Bronchial epithelial cell (primary cell): ENCODE measurements around the gene ATPAF2. TPM values are rescaled to one million over a fixed set of nuclear protein-coding genes. Genes with fewer than 3 reads are reported as not detected.

Experiments
- DNase-seq: peaks from one replicate; pipeline ENCODE4 v3.0.0-alpha.2; 2010; ENCODE audit warnings: low read depth
- FAIRE-seq: peaks from 2 replicates; lab custom pipeline; 2011; peaks lifted over from hg19 to GRCh38; lab: Jason Lieb, UNC
- H3K27me3 ChIP-seq: 2 replicates; pipeline ENCODE4 v1.5.1; 2011; ENCODE audit warnings: low read length; ENCODE audit not compliant: control insufficient read depth, insufficient read depth
- H3K36me3 ChIP-seq: 2 replicates; pipeline ENCODE4 v1.5.1; 2011; ENCODE audit warnings: low read length; ENCODE audit not compliant: control insufficient read depth, insufficient read depth
- H3K4me3 ChIP-seq: 2 replicates; pipeline ENCODE4 v1.5.1; 2011; ENCODE audit warnings: mild to moderate bottlenecking, low read depth, low read length, control low read depth
- total RNA-seq: library from RNA; depleted of rRNA; stranded (reverse); fragments of >200 nt; gene quantifications from 2 replicates; pipeline ENCODE4 v1.2.1, GENCODE V29; 2014
- TF ChIP-seq, protein P1 (sequence below): IDR thresholded peaks from 2 replicates; pipeline ENCODE4 v1.5.1; 2011; ENCODE audit warnings: mild to moderate bottlenecking, moderate library complexity, low read length, control low read depth, inconsistent platforms; ENCODE audit not compliant: insufficient read depth, severe bottlenecking

The ATPAF2 gene
- total RNA-seq, 1 donor from 2014 or later = 11.3 TPM

DNA sequence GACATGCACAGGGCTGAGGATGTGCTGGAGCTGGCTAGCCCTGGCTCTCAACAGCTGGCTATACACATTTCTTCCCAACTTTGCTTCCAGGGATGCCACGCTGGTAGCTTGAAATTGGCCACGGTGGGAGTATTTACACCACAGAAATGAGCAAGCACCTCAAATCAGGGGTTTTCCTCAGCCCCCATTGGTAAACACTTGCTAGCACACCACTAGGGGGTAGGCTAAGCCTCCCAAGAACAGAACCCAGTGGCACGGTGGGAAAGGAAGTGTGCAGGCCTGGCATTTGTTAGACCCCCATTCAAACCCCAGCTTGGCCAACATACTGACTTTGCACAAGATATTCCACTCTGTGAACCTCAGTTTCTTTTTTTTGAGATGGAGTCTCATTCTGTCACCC lies 53.4 kb downstream of the ATPAF2 start:
- DNase-seq = no peak
- TF ChIP-seq, protein P1, sequence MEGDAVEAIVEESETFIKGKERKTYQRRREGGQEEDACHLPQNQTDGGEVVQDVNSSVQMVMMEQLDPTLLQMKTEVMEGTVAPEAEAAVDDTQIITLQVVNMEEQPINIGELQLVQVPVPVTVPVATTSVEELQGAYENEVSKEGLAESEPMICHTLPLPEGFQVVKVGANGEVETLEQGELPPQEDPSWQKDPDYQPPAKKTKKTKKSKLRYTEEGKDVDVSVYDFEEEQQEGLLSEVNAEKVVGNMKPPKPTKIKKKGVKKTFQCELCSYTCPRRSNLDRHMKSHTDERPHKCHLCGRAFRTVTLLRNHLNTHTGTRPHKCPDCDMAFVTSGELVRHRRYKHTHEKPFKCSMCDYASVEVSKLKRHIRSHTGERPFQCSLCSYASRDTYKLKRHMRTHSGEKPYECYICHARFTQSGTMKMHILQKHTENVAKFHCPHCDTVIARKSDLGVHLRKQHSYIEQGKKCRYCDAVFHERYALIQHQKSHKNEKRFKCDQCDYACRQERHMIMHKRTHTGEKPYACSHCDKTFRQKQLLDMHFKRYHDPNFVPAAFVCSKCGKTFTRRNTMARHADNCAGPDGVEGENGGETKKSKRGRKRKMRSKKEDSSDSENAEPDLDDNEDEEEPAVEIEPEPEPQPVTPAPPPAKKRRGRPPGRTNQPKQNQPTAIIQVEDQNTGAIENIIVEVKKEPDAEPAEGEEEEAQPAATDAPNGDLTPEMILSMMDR = peak; percentile 9
- H3K4me3 ChIP-seq = no peak overlapping the region
- no peaks in the 10 kb centered on the region for H3K27me3 ChIP-seq
- FAIRE-seq = no peak
- H3K36me3 ChIP-seq = no peaks in the 10 kb centered on the region

DNA sequence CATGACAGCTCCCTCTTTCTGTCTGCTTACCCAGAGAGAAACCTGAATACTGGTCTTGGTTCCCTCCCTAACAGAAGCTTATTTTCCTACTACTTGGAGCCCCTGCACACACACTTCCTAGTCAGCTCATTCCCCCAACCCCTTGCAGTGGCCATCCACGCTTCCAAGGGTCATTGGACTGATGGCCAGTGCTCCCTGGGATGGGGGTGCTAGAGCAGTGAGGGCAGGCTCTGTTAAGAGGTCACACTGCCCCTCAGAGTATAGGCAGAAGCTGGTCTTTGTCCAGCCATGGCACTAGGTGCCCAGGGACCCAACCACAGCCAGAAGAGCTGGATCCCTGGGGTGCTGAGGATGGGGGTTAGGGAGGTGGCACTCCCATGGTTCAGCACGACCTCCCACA lies 53.8 kb downstream of the ATPAF2 start:
- H3K36me3 ChIP-seq = no peaks in the 10 kb centered on the region
- H3K27me3 ChIP-seq = no peaks in the 10 kb centered on the region
- H3K4me3 ChIP-seq = no peak overlapping the region
- TF ChIP-seq, protein P1 = no peak
- DNase-seq (no peak), FAIRE-seq (no peak)

DNA sequence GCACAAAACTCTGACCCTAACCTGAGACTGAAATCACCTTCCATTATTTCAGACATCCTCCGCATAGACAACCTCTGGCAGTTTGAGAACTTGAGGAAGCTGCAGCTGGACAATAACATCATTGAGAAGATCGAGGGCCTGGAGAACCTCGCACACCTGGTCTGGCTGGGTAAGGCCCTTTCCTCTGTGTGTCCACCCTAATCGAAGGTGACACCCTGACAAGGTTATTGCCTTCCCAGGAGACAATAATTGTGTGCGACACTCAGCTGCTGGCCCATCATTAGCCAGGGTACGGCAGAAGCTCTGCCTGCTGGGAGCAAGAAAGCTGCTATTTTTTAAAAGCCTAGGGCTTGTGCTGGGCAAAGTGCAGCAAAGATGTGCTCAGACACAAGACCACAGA lies 55.2 kb downstream of the ATPAF2 start:
- no peaks in the 10 kb centered on the region for H3K36me3 ChIP-seq
- TF ChIP-seq, protein P1 = no peak
- no peaks in the 10 kb centered on the region for H3K27me3 ChIP-seq
- FAIRE-seq (no peak), DNase-seq (no peak)
- H3K4me3 ChIP-seq = no peak overlapping the region

DNA sequence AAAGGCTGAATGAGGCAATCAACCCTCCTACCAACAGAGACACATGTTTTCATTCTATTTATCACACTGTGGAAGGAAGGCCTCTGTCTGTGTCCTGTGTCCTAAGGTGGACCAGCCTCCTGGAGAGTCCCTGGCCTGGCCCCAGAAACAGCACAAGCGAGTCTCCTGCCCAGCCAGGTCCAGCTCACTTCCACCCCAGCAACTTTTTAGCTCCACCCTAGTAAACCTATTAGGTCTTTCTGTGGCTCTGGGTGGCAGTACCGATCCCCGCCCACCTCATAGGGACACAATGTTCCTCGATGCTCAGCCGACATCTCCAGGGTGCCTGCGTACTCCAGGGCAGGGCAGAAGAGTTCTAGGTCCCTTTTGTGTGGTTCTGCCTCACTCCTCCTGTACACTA lies 55.6 kb downstream of the ATPAF2 start:
- DNase-seq (no peak), FAIRE-seq (peak; percentile 18)
- Histone ChIP-seq H3K36me3 (no peaks in the 10 kb centered on the region), H3K4me3 (no peak overlapping the region), H3K27me3 (no peaks in the 10 kb centered on the region)
- TF ChIP-seq, protein P1 = no peak

DNA sequence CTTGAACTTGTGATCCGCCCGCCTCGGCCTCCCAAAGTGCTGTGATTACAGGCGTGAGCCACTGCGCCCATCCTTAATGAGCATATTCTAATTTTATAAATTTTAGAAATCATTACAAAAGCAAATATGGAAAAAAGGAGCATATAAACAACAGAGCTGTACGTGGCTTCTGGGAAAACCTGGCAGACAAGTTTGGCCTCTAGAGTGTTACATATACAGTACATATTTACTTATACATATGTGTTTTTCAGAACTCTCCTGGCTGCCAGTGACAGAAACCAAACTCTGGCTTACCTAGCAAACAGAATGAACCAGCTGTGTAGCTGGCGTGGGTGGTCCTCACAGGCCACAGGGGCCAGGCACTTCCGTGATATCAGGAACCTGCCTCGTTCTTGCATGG lies 56.2 kb downstream of the ATPAF2 start:
- Histone ChIP-seq H3K36me3 (no peaks in the 10 kb centered on the region), H3K27me3 (no peaks in the 10 kb centered on the region), H3K4me3 (no peak overlapping the region)
- TF ChIP-seq, protein P1 = no peak
- no peak for FAIRE-seq
- no peak for DNase-seq

DNA sequence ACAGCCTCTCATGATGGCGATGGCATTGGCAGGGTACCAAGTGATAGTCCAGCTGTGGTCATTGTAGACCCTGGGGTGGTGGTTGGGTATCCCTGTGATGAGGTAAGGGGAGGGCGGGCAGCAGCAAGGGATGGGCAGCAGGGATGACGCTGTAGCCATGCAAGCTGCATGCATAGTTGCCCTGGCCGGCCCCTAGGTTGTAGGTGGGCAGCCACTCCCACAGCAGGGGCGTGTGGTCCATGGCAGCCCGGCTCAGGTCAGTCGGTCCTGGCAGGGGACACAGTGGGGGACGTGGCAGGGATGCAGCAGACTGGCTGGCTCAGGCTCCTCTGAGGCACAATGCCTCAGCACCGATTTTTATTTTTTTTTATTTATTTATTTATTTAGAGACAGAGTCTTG lies 57.6 kb downstream of the ATPAF2 start:
- DNase-seq (no peak), FAIRE-seq (no peak)
- TF ChIP-seq, protein P1 = no peak
- H3K4me3 ChIP-seq = no peak overlapping the region
- H3K27me3 ChIP-seq = no peaks in the 10 kb centered on the region
- H3K36me3 ChIP-seq = no peaks in the 10 kb centered on the region
